GM23338 (cell line): ENCODE data around the gene ATAD2B. TPM values are rescaled to one million over a fixed set of nuclear protein-coding genes. Genes with fewer than 3 reads are reported as not detected.

Experiments used
- ATAC-seq: fragments of 200-7000 bp; cut with Tn5 transposase; 3 replicates; pipeline ENCODE4 v1.9.1; 2020
- DNase-seq: peaks from one replicate; pipeline ENCODE4 v3.0.0-alpha.2; 2015; ENCODE audit warnings: low spot score
- H2AFZ ChIP-seq: fragments of 200-600 bp; sonication (generic); 2 replicates; pipeline ENCODE4 v1.8.0; 2016; ENCODE audit warnings: antibody characterized with exemption, mild to moderate bottlenecking, moderate library complexity
- H3F3A ChIP-seq: fragments of 200-600 bp; sonication (generic); replicated peaks from 2 replicates; pipeline ENCODE4 v1.8.0; 2017; ENCODE audit warnings: antibody characterized with exemption, mixed run types, low read depth
- H3K27ac ChIP-seq: fragments of 200-600 bp; sonication (generic); 2 replicates; pipeline ENCODE4 v1.6.1; 2016; ENCODE audit warnings: low read depth
- H3K27me3 ChIP-seq: fragments of 200-600 bp; sonication (generic); 2 replicates; pipeline ENCODE4 v1.8.0; 2016; ENCODE audit warnings: mild to moderate bottlenecking, mixed run types, moderate library complexity; ENCODE audit not compliant: insufficient read depth
- H3K36me3 ChIP-seq: fragments of 200-600 bp; sonication (generic); 2 replicates; pipeline ENCODE4 v1.8.0; 2016; ENCODE audit warnings: mild to moderate bottlenecking; ENCODE audit not compliant: insufficient read depth
- H3K4me1 ChIP-seq: fragments of 200-600 bp; sonication (generic); 2 replicates; pipeline ENCODE4 v1.8.0; 2016; ENCODE audit warnings: mild to moderate bottlenecking, moderate library complexity; ENCODE audit not compliant: insufficient read depth
- H3K4me2 ChIP-seq: fragments of 200-600 bp; sonication (generic); 2 replicates; pipeline ENCODE4 v1.7.1; 2017; ENCODE audit warnings: mixed run types
- H3K4me3 ChIP-seq: fragments of 200-600 bp; sonication (generic); 2 replicates; pipeline ENCODE4 v1.6.1; 2016; ENCODE audit warnings: mixed run types
- H3K79me2 ChIP-seq: fragments of 200-600 bp; sonication (generic); replicated peaks from 2 replicates; pipeline ENCODE4 v1.8.0; 2017; ENCODE audit warnings: mild to moderate bottlenecking; ENCODE audit not compliant: insufficient read depth
- H3K9me2 ChIP-seq: fragments of 200-600 bp; sonication (generic); 2 replicates; pipeline ENCODE4 v1.8.0; 2017; ENCODE audit not compliant: insufficient read depth
- H4K20me1 ChIP-seq: fragments of 200-600 bp; sonication (generic); replicated peaks from 2 replicates; pipeline ENCODE4 v1.8.0; 2017; ENCODE audit warnings: mild to moderate bottlenecking; ENCODE audit not compliant: insufficient read depth
- H3K27ac Mint-ChIP-seq: 2 replicates; pipeline ENCODE4 v1.8.0; 2020; ENCODE audit warnings: inconsistent platforms, mild to moderate bottlenecking, moderate library complexity, mixed read lengths
- H3K27me3 Mint-ChIP-seq: 3 replicates; pipeline ENCODE4 v1.8.0; 2022; ENCODE audit warnings: low read depth, mild to moderate bottlenecking, moderate library complexity, mixed read lengths, inconsistent platforms; ENCODE audit not compliant: insufficient read depth, poor library complexity
- H3K36me3 Mint-ChIP-seq: 3 replicates; pipeline ENCODE4 v1.8.0; 2021; ENCODE audit warnings: low read depth, mild to moderate bottlenecking, inconsistent platforms, moderate library complexity, mixed read lengths
- H3K4me1 Mint-ChIP-seq: 3 replicates; pipeline ENCODE4 v1.8.0; 2020; ENCODE audit warnings: mild to moderate bottlenecking, inconsistent platforms, mixed read lengths
- H3K4me3 Mint-ChIP-seq: 3 replicates; pipeline ENCODE4 v1.8.0; 2021; ENCODE audit warnings: moderate library complexity, mild to moderate bottlenecking, inconsistent platforms, mixed read lengths
- H3K9me3 Mint-ChIP-seq: 3 replicates; pipeline ENCODE4 v1.8.0; 2020; ENCODE audit warnings: moderate library complexity, mild to moderate bottlenecking, inconsistent platforms, mixed read lengths
- CREB1 ChIP-seq: fragments of 250-450 bp; sonication (Bioruptor Pico); IDR thresholded peaks from 2 replicates; pipeline ENCODE4 v1.5.0; 2020; ENCODE audit warnings: low read depth, mild to moderate bottlenecking, moderate library complexity
- EZH2 ChIP-seq: fragments of 200-600 bp; sonication (generic); IDR thresholded peaks from one replicate; pipeline ENCODE4 v1.8.0; 2017; ENCODE audit warnings: antibody characterized with exemption, mild to moderate bottlenecking, low read depth; ENCODE audit not compliant: unreplicated experiment
- EZH2phosphoT487 ChIP-seq: fragments of 200-600 bp; sonication (generic); IDR thresholded peaks from one replicate; pipeline ENCODE4 v1.8.1; 2018; ENCODE audit warnings: antibody characterized with exemption; ENCODE audit not compliant: unreplicated experiment
- JUNB ChIP-seq: IDR thresholded peaks from one replicate; pipeline ENCODE4 v1.6.1; 2016; ENCODE audit warnings: antibody characterized with exemption; ENCODE audit not compliant: unreplicated experiment
- NANOG ChIP-seq: IDR thresholded peaks from 2 replicates; pipeline ENCODE4 v1.6.1; 2016; ENCODE audit warnings: antibody characterized with exemption, borderline replicate concordance
- POLR2AphosphoS5 ChIP-seq: IDR thresholded peaks from 2 replicates; pipeline ENCODE4 v1.6.1; 2016; ENCODE audit warnings: antibody characterized with exemption, low read depth
- STAT1 ChIP-seq: IDR thresholded peaks from one replicate; pipeline ENCODE4 v1.6.1; 2016; ENCODE audit warnings: antibody characterized with exemption; ENCODE audit not compliant: unreplicated experiment
- ZNF114 ChIP-seq: fragments of 250-450 bp; sonication (Bioruptor Pico); IDR thresholded peaks from 2 replicates; pipeline ENCODE4 v1.5.0; 2020; ENCODE audit warnings: mild to moderate bottlenecking, moderate library complexity
- ZNF331 ChIP-seq: fragments of 250-450 bp; sonication (Bioruptor Pico); IDR thresholded peaks from 2 replicates; pipeline ENCODE4 v1.5.0; 2020; ENCODE audit warnings: low read depth, mild to moderate bottlenecking, moderate library complexity
- polyA plus RNA-seq: library from polyadenylated mRNA; unstranded; fragments of >200 nt; fragmentation: Nextera tagmentation; extraction: Ambion mirVana; gene quantifications from 2 replicates; pipeline ENCODE4 v1.2.1, GENCODE V29; 2016
- total RNA-seq: library from RNA; depleted of rRNA; stranded (reverse); fragments of >200 nt; shearing (Covaris generic); gene quantifications from 2 replicates; pipeline ENCODE4 v1.2.3, GENCODE V29; 2014
- TF ChIP-seq, protein P1 (sequence below), 2 experiments: fragments of 200-600 bp in 1 of 2; sonication (generic) in 1 of 2; conservative IDR thresholded peaks; 2 replicates each; pipeline versions ENCODE4 v1.5.1 to v1.6.1; 2016 to 2017; ENCODE audit warnings: antibody characterized with exemption in 2 of 2, low read depth in 2 of 2, mild to moderate bottlenecking in 2 of 2, moderate library complexity in 1 of 2
- TF ChIP-seq, protein P2 (sequence below): IDR thresholded peaks from 2 replicates; pipeline ENCODE4 v1.6.1; 2016; ENCODE audit warnings: antibody characterized with exemption
- TF ChIP-seq, protein P3 (sequence below): fragments of 250-450 bp; sonication (Bioruptor Pico); IDR thresholded peaks from 2 replicates; pipeline ENCODE4 v1.5.0; 2020; ENCODE audit warnings: mild to moderate bottlenecking, moderate library complexity

The ATAD2B gene
- total and polyA plus RNA-seq, 2 experiments from 2014 or later = 12.4 to 19.3 TPM

DNA sequence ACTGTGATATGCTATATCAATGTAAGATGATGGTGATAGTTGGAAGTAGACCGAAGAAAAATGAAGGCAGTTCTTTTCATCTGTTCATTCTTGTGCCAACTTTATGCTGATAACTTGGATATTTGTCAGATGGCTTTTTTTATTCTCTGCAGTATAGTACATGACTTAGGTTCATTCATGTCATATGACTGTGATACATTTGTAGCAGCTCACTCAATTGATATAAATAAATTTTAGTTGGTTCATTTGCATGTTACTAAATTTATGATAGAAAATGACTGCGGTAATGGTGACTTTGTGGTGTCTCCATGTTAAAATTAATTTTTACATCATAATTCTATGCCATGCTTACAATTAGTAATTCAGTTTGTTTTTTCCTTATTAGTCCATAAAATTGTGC is 20.4 kb upstream of the ATAD2B start:
- H3K27me3 Mint-ChIP-seq = peaks cover 4% of the 10 kb centered on the region
- H3K36me3 ChIP-seq = no peaks in the 10 kb centered on the region
- H3K27me3 ChIP-seq = no peaks in the 10 kb centered on the region
- DNase-seq (no peak), ATAC-seq (no peak)
- H3K9me2 ChIP-seq = no peaks in the 10 kb centered on the region
- no peak overlapping the region for H3K4me2 ChIP-seq
- H3K36me3 Mint-ChIP-seq = peaks cover 10% of the 10 kb centered on the region; the same call in 2 of the 3 replicates
- H2AFZ ChIP-seq = no peak overlapping the region
- no peak for TF ChIP-seq EZH2phosphoT487
- H3K79me2 ChIP-seq = peaks cover 87% of the 10 kb centered on the region
- no peaks in the 10 kb centered on the region for H3K9me3 Mint-ChIP-seq
- H3K4me1 ChIP-seq = no peaks in the 10 kb centered on the region
- H3K4me3 Mint-ChIP-seq = no peak overlapping the region
- no peaks in the 10 kb centered on the region; the same call in 1 of the 2 replicates for H3F3A ChIP-seq
- H4K20me1 ChIP-seq = no peaks in the 10 kb centered on the region; the same call in none of the 2 replicates
- H3K27ac Mint-ChIP-seq = no peak overlapping the region
- no peak overlapping the region for H3K27ac ChIP-seq
- no peak overlapping the region for H3K4me3 ChIP-seq
- peaks cover 8% of the 10 kb centered on the region for H3K4me1 Mint-ChIP-seq

DNA sequence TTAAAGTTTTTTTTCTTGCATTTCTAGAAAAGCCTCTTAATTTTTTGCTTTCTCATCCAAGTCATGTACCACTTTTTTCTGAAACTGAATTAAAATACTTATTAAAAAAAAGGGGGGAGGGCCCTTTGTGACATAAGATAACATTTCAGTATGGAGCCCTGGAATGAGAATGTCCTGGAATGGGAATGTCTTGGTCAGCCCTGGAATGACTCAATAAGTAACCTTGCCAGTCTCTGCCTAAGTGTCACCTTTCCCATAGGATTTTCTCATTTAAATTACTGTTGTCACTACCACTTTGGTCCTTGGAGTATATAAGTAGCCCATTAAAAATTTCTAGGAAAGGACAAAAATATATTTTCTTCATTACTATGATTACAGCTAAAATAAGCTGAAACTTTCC is 18.1 kb upstream of the ATAD2B start:
- H3K4me3 Mint-ChIP-seq = no peak overlapping the region
- no peak for TF ChIP-seq EZH2
- no peak for TF ChIP-seq POLR2AphosphoS5
- TF ChIP-seq, protein P1, sequence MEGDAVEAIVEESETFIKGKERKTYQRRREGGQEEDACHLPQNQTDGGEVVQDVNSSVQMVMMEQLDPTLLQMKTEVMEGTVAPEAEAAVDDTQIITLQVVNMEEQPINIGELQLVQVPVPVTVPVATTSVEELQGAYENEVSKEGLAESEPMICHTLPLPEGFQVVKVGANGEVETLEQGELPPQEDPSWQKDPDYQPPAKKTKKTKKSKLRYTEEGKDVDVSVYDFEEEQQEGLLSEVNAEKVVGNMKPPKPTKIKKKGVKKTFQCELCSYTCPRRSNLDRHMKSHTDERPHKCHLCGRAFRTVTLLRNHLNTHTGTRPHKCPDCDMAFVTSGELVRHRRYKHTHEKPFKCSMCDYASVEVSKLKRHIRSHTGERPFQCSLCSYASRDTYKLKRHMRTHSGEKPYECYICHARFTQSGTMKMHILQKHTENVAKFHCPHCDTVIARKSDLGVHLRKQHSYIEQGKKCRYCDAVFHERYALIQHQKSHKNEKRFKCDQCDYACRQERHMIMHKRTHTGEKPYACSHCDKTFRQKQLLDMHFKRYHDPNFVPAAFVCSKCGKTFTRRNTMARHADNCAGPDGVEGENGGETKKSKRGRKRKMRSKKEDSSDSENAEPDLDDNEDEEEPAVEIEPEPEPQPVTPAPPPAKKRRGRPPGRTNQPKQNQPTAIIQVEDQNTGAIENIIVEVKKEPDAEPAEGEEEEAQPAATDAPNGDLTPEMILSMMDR (conservative IDR thresholded peaks at IDR 0.05; ENCODE audit: low read depth in 2 of 2) = no peak
- TF ChIP-seq CREB1 (CRISPR knock-in tag) = no peak
- no peak for TF ChIP-seq EZH2phosphoT487
- TF ChIP-seq, protein P2, sequence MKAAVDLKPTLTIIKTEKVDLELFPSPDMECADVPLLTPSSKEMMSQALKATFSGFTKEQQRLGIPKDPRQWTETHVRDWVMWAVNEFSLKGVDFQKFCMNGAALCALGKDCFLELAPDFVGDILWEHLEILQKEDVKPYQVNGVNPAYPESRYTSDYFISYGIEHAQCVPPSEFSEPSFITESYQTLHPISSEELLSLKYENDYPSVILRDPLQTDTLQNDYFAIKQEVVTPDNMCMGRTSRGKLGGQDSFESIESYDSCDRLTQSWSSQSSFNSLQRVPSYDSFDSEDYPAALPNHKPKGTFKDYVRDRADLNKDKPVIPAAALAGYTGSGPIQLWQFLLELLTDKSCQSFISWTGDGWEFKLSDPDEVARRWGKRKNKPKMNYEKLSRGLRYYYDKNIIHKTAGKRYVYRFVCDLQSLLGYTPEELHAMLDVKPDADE = no peak
- TF ChIP-seq ZNF331 (CRISPR knock-in tag) = no peak
- no peak for TF ChIP-seq NANOG
- no peak for TF ChIP-seq ZNF114
- TF ChIP-seq JUNB = no peak
- TF ChIP-seq, protein P3, sequence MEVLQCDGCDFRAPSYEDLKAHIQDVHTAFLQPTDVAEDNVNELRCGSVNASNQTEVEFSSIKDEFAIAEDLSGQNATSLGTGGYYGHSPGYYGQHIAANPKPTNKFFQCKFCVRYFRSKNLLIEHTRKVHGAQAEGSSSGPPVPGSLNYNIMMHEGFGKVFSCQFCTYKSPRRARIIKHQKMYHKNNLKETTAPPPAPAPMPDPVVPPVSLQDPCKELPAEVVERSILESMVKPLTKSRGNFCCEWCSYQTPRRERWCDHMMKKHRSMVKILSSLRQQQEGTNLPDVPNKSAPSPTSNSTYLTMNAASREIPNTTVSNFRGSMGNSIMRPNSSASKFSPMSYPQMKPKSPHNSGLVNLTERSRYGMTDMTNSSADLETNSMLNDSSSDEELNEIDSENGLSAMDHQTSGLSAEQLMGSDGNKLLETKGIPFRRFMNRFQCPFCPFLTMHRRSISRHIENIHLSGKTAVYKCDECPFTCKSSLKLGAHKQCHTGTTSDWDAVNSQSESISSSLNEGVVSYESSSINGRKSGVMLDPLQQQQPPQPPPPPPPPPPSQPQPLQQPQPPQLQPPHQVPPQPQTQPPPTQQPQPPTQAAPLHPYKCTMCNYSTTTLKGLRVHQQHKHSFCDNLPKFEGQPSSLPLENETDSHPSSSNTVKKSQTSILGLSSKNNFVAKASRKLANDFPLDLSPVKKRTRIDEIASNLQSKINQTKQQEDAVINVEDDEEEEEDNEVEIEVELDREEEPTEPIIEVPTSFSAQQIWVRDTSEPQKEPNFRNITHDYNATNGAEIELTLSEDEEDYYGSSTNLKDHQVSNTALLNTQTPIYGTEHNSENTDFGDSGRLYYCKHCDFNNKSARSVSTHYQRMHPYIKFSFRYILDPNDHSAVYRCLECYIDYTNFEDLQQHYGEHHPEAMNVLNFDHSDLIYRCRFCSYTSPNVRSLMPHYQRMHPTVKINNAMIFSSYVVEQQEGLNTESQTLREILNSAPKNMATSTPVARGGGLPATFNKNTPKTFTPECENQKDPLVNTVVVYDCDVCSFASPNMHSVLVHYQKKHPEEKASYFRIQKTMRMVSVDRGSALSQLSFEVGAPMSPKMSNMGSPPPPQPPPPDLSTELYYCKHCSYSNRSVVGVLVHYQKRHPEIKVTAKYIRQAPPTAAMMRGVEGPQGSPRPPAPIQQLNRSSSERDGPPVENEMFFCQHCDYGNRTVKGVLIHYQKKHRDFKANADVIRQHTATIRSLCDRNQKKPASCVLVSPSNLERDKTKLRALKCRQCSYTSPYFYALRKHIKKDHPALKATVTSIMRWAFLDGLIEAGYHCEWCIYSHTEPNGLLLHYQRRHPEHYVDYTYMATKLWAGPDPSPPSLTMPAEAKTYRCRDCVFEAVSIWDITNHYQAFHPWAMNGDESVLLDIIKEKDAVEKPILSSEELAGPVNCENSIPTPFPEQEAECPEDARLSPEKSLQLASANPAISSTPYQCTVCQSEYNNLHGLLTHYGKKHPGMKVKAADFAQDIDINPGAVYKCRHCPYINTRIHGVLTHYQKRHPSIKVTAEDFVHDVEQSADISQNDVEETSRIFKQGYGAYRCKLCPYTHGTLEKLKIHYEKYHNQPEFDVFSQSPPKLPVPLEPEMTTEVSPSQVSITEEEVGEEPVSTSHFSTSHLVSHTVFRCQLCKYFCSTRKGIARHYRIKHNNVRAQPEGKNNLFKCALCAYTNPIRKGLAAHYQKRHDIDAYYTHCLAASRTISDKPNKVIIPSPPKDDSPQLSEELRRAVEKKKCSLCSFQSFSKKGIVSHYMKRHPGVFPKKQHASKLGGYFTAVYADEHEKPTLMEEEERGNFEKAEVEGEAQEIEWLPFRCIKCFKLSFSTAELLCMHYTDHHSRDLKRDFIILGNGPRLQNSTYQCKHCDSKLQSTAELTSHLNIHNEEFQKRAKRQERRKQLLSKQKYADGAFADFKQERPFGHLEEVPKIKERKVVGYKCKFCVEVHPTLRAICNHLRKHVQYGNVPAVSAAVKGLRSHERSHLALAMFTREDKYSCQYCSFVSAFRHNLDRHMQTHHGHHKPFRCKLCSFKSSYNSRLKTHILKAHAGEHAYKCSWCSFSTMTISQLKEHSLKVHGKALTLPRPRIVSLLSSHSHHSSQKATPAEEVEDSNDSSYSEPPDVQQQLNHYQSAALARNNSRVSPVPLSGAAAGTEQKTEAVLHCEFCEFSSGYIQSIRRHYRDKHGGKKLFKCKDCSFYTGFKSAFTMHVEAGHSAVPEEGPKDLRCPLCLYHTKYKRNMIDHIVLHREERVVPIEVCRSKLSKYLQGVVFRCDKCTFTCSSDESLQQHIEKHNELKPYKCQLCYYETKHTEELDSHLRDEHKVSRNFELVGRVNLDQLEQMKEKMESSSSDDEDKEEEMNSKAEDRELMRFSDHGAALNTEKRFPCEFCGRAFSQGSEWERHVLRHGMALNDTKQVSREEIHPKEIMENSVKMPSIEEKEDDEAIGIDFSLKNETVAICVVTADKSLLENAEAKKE (CRISPR knock-in tag) = no peak
- TF ChIP-seq STAT1 = no peak

More for the DNA sequence above, 18.1 kb upstream of the ATAD2B start:
- H3K36me3 Mint-ChIP-seq = peaks cover 10% of the 10 kb centered on the region; the same call in 2 of the 3 replicates
- Histone ChIP-seq H3K79me2 (peaks cover 85% of the 10 kb centered on the region), H3F3A (no peaks in the 10 kb centered on the region), H3K4me1 (0 out of 2 replicates have a peak, but pooled peaks cover 5% of the 10 kb centered on the region), H2AFZ (no peak overlapping the region), H3K9me2 (no peaks in the 10 kb centered on the region), H3K36me3 (no peaks in the 10 kb centered on the region), H4K20me1 (peaks cover 3% of the 10 kb centered on the region), H3K27me3 (no peaks in the 10 kb centered on the region; the same call in 1 of the 2 replicates), H3K27ac (no peak overlapping the region), H3K4me2 (no peak overlapping the region), H3K4me3 (no peak overlapping the region)
- ATAC-seq (no peak), DNase-seq (no peak)
- peaks cover 4% of the 10 kb centered on the region for H3K27me3 Mint-ChIP-seq
- no peaks in the 10 kb centered on the region for H3K9me3 Mint-ChIP-seq
- H3K4me1 Mint-ChIP-seq = peaks cover 18% of the 10 kb centered on the region
- H3K27ac Mint-ChIP-seq = no peak overlapping the region
